Stimulated activated CD4-positive, alpha-beta T cell treated with anti-CD3 and anti-CD28 coated beads, Interleukin-1b, Interleukin-23, amount 100 ng/mL, for 4 hours (primary cell): Measurements from ENCODE around the gene CDH13.

Experiments used
- DNase-seq, 2 donors: peaks; one replicate each; pipeline ENCODE4 v3.0.0-alpha.2; 2020; ENCODE audit warnings: low read depth in 2 of 2

CDH13 gene

DNA sequence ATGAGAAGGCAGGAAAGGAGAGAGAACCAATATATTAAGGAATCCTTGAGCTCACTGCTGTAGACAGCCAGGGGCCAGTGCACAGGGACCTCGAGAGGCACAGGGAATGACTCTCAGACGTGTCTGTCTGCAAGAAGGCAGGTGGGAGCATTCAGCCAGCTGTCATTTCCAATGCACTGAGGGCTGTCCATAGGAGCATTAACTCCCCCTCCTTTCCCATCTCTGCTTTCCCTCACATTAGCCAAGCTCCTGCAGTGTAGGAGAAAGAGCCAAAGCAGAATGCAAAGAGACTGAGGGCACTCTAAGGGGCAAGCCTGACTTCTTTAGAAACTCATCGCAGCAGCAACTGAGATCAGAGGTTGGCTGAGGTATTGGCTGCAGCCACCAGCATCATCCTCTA lies 218.3 kb downstream of the CDH13 start:
- no peak for DNase-seq

DNA sequence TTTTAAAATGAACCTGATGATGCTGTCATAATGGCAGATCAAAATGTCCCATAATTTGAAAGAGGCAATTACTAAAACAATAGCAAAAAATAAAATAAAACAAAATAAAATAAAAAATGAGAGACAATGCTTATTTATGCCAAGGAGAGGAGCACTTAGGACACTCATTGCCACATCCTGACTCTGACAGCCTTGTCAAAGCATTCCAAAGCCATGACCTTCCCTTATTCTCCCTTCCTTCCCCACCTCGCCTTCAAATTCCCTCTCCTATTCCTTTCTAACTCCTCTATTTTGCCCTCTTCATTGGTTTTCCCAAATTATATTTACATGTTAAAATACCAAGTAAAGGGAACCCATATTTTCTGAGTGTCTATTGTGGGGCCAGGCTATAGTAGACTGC lies 220.0 kb downstream of the CDH13 start:
- DNase-seq = no peak

DNA sequence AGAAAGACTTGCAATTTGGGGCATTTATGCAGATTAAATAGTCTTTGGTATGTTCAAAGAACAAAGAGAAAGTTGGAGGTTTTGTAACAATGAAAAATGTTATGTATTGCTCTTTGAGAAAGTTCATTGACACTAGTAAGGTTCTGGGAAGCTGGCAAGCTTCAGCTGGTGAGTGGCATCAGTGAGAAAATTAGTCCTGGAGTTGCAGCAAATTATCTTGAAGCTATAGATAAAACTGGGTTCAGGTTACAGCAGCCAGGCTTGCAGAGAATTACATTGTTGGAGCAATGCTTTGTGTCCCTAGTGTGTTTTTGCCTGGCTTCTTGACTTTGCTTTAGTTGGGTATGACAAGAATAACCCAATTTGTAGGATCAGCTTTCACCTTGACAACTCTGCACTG lies 221.2 kb downstream of the CDH13 start:
- DNase-seq = no peak

DNA sequence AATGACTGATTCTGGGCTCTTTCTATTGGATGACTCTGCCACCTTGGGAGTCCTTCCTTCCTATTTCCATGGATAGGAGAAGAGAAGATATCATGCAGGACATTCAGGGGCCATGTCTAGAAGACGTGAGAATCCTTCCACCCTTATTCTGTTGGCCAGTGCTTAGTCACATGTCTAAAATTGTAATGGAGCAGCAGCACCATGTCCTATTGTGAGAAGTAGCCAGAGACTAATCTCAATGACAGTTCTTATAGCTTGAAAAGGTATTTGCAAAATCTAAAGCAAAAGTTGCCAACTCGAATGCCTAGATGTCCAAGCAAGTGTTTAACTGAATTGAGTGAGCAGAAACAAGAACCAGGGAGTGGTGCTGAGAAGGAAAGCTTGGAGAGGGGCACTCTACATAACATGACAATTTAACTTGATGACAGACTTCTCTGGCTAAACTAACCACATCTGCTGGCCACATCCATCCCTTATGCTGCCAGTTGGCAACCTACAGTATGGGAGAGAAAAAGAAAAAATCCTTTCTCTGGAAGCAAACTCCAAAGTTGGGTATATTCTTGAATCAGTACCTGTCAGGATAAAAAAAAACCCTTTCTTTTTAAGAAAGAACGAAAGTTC lies 225.7 kb downstream of the CDH13 start:
- no peak for DNase-seq

DNA sequence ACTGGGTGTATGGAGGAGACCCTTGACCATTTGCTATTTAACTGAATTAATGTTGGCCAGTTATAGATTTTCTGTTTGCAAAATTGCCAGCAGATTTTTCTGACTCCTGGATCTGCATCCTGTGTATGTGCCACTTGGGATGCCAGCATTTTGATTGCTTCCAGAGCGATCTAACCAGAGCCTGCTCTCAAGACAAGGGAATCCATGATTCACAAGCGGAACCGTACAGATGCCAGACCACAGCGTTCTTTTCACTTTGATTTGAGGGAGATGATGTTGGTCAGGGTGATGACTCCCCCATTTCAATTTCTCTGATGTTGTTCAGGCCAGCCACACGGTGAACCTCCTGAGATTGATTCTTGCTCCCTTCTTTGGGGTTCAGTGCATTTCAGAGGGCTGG lies 228.7 kb downstream of the CDH13 start:
- DNase-seq = no peak

DNA sequence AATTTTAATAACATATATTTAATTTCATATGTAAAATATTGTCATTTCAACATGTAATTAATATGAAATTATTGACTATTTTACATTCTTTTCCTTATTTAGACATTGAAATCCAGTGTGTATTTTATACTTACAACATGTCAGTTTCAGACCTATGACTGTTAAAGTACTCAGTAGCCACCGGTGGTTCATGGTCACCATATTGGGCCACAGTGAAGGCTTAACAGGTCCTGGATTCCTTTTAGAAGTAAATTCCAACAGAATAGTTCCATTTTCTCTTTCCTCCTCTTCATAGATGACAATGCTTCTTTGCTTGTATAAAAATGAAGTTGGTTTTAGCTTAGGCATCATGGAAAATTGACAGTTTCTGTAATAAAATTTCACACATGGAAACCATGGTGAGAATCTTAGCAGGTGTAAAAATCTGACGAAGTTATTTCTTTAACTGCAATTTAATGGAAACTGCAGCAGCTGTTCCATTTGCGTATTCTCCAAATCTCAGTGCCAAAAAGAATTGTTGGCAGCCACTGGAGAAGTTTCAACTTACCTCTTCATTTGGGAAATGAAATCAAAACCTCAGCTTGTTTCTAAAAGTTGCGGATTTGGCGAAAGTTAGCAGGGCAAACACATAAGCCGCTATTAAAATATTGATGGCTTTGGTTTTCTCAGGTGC lies 231.1 kb downstream of the CDH13 start:
- DNase-seq = no peak

DNA sequence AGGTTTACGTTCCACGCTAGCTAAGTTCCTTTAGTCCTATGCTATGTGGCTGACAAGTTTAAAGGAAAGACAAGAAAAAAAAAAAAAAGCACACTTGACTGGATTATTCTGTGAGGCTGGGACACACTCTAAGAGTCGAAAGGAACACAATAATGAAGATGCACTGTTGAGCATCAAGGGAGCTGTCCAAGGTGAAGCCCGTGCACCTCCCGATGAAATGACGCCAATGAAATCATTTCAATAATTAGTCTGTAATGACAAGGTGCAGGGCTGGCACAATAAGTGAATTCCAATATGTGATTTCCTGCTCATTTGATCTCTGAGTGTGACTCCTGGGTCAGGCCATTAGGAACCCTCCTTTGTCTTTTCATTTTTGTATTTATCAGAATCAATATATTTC lies 232.9 kb downstream of the CDH13 start:
- no peak for DNase-seq

DNA sequence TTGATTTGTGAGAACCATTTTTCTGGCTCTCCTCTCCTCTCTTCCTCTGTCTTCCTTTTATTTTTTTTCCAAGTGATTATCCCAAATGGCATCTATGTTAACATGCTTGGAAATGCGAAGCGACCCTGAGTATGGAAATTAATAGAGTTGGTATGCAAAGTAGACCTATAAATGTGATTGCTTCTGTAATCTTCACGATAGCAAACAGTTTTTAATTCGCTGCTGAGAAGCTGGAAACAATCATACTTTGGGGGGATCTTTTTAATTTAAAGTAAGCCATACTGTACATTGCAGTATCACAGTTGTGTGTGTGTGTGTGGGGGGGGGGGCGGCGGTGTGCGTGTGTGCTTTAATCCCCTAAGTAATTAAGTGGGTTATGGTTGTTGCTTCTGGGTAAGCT lies 233.3 kb downstream of the CDH13 start:
- no peak for DNase-seq

DNA sequence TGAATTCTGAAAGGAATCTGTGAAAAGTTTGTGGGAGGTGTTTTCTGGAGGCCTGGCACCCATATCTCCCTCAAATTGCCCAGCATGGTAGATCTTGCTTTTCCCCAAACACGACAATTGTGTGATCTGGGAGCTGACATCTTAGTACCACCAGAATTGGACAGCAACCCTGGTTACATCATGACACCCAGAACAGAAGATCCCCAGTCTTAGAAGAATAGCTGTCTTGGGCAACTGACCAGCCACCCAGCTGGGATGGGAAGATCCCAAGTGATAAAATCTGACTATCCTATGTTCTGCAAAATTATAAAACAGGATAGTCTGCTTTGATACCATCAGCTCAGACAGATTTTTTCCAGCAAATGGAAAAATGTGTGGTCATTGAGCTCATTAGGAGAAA lies 235.3 kb downstream of the CDH13 start:
- DNase-seq = no peak

DNA sequence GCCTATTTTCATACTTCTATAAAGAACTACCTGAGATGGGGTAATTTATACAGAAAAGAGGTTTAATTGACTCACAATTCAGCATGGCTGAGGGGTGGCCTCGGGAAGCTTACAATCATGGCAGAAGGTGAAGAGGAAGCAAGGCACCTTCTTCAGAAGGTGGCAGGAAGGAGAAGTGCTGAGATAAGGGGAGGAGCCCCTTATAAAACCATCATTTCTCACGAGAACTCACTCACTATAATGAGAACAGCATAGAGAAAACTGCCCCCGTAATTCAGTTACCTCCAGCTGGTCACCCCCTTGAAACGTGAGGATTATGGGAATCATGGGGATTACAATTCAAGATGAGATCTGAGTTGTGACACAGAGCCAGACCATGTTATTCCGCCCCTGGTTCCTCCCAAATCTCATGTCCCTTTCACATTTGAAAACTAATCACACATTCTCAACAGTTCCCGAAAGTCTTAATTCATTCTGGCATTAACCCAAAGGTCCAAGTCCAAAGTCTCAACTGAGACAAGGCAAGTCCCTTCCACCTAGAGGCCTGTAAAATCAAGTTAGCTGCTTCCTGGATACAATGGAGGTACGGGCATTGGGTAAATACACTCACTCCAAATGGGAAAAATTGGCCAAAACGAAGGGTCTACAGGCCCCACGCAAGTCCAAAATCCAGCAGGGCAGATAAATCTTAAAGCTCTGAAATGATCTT lies 237.7 kb downstream of the CDH13 start:
- no peak for DNase-seq

DNA sequence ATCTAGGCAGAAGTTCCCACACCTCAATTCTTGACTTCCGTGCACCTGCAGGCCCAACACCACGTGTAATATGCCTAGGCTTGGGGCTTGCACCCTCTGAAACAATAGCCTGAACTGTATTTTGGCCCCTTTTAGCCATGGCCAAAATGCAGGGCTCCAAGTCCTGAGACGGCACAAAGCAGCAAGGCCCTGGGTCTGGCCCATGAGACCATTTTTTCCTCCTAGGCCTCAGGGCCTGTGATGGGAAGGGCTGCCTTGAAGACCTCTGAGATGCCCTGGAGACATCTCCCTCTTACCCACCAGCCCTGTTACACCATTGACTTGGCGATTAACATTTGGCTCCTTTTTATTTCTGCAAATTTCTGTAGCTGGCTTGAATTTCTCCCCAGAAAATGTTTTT lies 238.6 kb downstream of the CDH13 start:
- DNase-seq = no peak

DNA sequence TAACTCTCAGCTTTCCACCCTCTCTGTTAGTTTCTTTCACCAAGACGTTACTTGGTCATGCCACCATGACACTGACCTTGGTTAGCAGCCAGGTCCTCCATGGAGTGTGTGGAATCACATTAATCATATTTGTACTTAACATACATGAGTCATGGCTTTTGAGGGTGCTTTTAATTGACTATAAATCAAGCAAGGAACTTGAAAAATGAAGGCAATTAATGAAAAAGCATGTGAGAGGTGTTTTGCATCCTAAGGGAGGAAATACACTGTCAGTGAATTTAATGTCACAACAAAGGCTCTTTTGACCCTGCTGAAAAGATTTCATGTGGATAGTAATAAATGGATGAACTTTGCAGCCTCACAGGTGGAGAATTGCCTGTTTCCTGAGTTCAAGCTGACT lies 240.7 kb downstream of the CDH13 start:
- DNase-seq = no peak

DNA sequence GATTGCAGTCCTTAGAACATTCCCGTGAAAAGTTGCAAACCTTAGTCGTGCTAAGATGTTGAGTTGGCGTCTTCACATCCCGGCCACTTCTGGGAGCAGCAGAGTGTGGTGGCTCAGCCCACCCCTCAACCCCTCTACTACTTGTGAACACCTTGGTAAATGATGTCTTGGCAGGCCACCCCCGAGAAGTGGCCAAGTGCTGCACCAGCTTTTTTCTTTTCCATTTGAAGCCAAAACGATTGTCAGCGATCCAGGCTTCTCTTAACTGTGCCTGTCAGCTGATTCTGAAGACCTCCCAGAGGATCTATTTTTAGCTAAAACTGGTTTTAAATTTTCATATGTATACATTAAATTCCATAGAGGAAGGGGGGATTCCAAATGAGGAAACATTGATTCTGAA lies 247.5 kb downstream of the CDH13 start:
- no peak for DNase-seq

DNA sequence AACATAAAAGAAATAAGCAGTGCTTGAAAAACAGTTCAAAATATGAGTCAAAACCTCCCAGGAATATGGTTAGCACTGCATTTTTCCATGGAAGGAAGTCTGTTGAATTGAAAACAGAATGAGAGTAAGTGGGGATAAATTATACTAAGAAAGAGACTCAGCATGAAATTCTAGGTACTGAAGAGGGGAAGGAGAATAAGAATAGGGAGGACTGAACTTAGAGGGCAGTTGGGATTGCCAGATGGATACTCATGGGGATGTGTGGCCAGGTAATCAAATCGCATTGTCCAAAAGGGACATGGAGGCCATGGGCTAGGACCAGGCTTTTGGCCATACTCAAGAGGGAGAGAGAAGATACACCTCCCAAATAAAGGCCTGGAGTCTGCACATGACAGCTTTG lies 247.9 kb downstream of the CDH13 start:
- DNase-seq = no peak

DNA sequence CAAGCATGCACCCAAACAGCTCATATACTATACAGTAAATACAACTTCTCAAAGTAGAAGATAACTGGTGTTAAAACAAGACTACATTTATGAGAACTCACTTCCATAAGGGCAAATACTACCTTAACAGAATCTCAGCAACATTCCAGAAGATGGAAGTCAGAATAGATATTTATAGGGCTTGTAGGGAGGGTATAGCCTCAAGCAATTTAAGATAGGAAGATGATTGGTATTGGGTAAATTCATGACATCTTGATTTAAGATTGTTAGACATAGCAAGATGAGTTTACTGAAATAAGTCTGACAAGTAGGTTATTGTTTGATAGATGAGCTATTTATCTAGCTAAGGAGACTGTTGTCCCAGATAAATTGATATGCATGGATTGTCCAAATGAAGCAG lies 250.2 kb downstream of the CDH13 start:
- DNase-seq = no peak

DNA sequence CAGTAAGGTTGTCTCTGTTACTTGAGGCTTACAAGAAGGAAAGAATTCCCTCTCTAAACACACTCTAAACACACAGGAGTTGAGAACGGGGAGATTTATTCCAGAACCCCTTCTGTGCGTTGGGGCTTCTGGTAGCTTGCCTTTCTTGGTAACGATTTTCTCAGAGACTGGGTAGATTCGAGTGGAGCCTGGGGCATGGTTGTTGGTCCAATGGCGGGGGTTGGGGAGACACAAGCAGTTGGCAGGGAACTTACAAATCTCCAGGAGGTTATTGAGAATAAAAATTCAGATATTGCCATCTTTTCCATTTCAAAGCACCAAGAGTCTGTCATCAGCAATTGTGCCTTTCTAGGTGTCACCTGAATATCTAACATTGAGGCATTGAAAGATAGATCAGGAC lies 251.7 kb downstream of the CDH13 start:
- DNase-seq = no peak

DNA sequence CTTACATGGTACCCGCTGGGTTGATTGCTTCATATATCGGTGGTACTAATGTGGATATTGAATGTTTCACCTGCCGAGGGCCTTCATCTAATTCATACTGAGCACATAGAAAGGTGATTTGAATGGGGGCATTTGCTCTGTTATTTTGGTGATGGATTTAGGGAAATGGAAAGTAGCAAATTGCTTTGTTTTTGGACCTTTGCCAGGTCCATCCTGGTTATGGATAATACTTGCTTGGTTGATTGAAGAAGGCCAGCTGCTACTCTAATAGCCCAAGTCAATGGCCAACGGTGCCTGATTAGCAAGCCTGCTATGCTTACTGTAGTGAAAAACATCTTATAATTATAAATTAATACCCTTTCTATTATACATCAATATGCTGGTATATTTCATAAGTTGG lies 253.6 kb downstream of the CDH13 start:
- DNase-seq = no peak

DNA sequence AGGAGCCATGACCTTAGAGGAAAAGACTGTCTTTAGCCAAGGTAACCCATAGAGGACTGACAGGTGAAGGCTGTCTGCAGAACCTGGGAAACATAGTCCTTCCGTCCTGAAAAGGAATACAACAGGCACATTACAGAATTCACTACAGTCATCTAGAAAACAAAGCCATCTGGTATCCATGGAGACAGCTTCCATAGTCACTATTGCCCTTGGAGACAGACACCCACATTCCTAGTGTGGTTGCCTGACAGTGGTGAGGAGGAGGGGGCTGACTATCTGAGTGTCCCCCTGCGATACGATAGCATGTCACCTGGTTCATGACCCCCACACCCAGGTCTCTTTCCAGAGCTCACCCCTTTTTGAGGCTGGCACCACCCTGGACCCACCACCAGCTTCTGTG lies 254.7 kb downstream of the CDH13 start:
- no peak for DNase-seq

DNA sequence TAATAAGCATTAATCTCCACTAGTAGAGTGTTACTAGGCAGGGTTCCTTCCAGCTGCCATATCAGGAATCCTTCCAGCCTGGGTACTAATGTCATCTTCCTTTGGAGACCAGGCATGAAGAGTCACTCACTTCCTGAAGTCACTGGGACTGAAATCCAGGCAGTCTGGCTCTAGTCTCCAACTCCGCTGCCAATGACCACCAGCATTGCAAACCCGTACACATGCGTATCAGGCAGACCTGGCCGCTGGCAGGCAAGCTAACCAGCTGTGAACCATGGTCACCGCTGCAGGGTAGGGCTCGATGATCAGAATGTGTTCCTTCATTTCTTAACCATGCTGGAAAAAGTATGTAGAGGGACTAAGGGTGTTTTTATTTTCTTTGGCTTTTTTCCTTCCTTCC lies 255.5 kb downstream of the CDH13 start:
- DNase-seq = no peak

DNA sequence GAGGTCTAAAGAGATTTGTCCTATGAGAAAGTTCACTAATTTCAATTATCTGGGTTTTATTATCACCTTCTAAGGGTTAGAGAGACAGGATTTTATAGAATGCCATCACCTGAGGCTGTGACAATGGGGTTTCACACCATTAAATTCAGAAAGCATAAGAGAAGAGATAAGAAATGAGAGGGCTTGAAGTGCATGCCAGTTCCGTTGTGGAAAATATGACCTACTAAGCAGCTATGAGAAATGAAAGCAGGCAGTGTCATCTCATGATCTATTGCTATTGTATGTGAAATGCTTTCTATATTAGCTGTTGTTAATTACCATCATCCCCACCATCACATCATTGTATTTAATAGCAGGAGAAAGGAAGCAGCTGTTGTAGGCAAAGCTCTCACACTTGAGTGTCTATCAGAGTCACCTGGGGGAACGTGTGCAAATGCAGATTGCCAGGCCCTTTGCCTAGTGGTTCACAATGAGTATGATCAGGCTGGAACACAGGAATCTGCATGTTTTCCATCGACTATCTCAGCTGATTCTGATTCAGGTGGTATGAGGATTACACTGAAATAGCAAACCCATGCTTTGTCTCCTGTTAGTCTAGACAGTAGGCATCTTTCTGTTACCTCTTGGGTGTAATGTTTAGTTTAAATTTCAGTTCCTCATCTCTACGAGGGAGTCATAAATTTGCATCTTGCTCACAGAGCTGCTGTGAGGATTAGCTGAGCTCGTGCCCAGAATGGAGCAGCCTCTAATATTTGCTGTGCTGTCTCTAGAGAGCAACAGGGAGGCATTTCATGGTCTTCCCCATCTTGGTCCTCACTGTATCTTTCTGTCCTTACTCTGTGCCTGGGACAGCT lies 256.4 kb downstream of the CDH13 start:
- no peak for DNase-seq

DNA sequence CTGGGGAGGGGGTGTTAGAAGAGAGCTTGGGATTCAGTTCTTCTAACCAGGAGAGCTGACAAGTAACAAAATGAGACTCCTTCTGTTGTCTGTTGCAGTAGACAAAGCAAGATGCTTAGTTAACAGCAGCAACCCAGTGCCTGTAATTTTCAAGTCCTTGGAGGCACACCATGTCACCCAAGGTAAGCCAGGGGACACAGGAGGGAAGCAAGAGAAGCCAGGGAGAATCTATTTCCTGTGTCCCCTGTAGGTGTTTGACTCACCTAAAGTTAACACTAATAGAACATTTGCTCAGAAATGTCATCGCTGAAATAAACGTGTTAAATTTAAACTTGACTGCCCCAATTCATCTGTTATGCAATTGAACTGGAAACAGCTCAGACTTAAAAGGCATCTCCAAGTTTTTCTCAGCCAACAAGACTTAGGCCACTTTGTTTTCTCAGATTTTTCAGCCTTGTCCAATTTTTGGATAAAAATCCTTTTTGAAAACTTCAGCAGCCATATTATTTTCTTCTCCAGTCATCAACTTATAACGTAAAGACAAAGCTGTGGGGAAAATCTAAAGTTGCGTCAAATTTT lies 257.6 kb downstream of the CDH13 start:
- no peak for DNase-seq

DNA sequence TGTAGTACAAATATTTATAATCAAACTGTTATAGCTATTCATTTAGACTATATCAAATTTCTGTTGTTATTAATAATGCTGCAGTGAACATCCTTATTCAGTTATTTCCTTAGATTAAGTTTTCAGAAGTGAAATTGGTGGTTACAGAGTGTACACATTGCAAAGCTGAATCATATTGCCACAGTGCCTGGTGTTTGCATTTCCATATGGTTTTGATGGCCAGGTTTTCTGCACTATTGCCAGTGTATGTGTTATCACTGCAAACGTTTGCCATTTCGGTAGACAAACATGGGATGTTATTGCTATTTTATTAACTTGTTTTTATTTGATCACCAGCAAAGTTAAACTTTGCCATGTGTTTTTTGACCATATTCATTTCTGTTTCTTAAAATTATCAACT lies 259.4 kb downstream of the CDH13 start:
- DNase-seq = no peak
